HG03575 (cell line): ENCODE results near the gene ADIRF.
"Not testable (repeated sequence)": the region's sequence is repeated elsewhere in the genome, so short reads cannot be mapped to it uniquely, and the experiment has no call there.

ENCODE experiments used
- ATAC-seq: cut with Tn5 transposase; IDR thresholded peaks from one replicate; pipeline ENCODE4 v1.9.1; 2021; ENCODE audit not compliant: unreplicated experiment, insufficient number of reproducible peaks, low FRiP score; ENCODE audit errors: extremely low read depth

ADIRF gene

GRCh38 chr10:86944907-86945306 lies 23.4 kb upstream of the ADIRF start:
- ATAC-seq, result no peak

GRCh38 chr10:86945361-86946212 lies 22.7 kb upstream of the ADIRF start:
- no peak for ATAC-seq

GRCh38 chr10:86946213-86947155 lies 21.8 kb upstream of the ADIRF start:
- no peak for ATAC-seq

GRCh38 chr10:86947806-86948205 lies 20.5 kb upstream of the ADIRF start:
- not testable (repeated sequence) for ATAC-seq

GRCh38 chr10:86950349-86950748 lies 17.9 kb upstream of the ADIRF start:
- ATAC-seq, result no peak

- no peak for ATAC-seq
Observed at GRCh38 chr10:86951184-86951761, 17.0 kb upstream of the ADIRF start.

- no peak for ATAC-seq
Observed at GRCh38 chr10:86952106-86952505, 16.2 kb upstream of the ADIRF start.

GRCh38 chr10:86952697-86953096 lies 15.6 kb upstream of the ADIRF start:
- not testable (repeated sequence) for ATAC-seq

GRCh38 chr10:86953747-86954680 lies 14.3 kb upstream of the ADIRF start:
- no peak for ATAC-seq

GRCh38 chr10:86954681-86955500 lies 13.4 kb upstream of the ADIRF start:
- no peak for ATAC-seq

- ATAC-seq, result no peak
Observed at GRCh38 chr10:86955501-86956194, 12.6 kb upstream of the ADIRF start.

GRCh38 chr10:86956195-86956847 lies 12.0 kb upstream of the ADIRF start:
- no peak for ATAC-seq

- ATAC-seq, result no peak
Observed at GRCh38 chr10:86956848-86957448, 11.3 kb upstream of the ADIRF start.

GRCh38 chr10:86957471-86958115 lies 10.7 kb upstream of the ADIRF start, which contains the start of gene MMRN2:
Gene MMRN2, minus strand, starts transcription at chr10:86957615. Its CDS starts 74 bp downstream, at chr10:86957541.
- ATAC-seq, result no peak

- no peak for ATAC-seq
Observed at GRCh38 chr10:86958116-86958900, 10.0 kb upstream of the ADIRF start, which contains the start of gene SNCG. Gene SNCG, plus strand, starts transcription at chr10:86958599. Its CDS starts 99 bp downstream, at chr10:86958698.
